ENCODE data around the gene METTL24.

METTL24 gene

GRCh38 chr6:110387986-110388385 is 29.8 kb upstream of the METTL24 start:
- peaks cover 8% of the 10 kb centered on the region for H3K9me3 Mint-ChIP-seq
- no peaks in the 10 kb centered on the region for H3K36me3 Mint-ChIP-seq (ENCODE audit: low read depth)
- TF ChIP-seq CTCF (IDR thresholded peaks at IDR 0.05): no peak
- H3K27ac Mint-ChIP-seq: no peak overlapping the region
- H3K4me3 Mint-ChIP-seq: no peak overlapping the region
- H3K4me1 Mint-ChIP-seq: peaks cover 34% of the 10 kb centered on the region
- H3K27me3 Mint-ChIP-seq (ENCODE audit: low read depth, poor library complexity): peaks cover 6% of the 10 kb centered on the region
- no peak for DNase-seq

GRCh38 chr6:110385458-110385863 is 27.3 kb upstream of the METTL24 start:
- Mint-ChIP-seq H3K4me3 (no peak overlapping the region), H3K27ac (no peak overlapping the region), H3K9me3 (peaks cover 32% of the 10 kb centered on the region), H3K36me3 (ENCODE audit: low read depth) (no peaks in the 10 kb centered on the region), H3K4me1 (peaks cover 29% of the 10 kb centered on the region), H3K27me3 (ENCODE audit: low read depth, poor library complexity) (peaks cover 4% of the 10 kb centered on the region)
- no peak for DNase-seq
- no peak for TF ChIP-seq CTCF (IDR thresholded peaks at IDR 0.05)

- Mint-ChIP-seq H3K36me3 (ENCODE audit: low read depth) (no peaks in the 10 kb centered on the region), H3K9me3 (peaks cover 36% of the 10 kb centered on the region), H3K4me1 (peaks cover 6% of the 10 kb centered on the region), H3K27ac (no peak overlapping the region), H3K4me3 (no peak overlapping the region), H3K27me3 (ENCODE audit: low read depth, poor library complexity) (peaks cover 6% of the 10 kb centered on the region)
- no peak for TF ChIP-seq CTCF (IDR thresholded peaks at IDR 0.05)
- DNase-seq: peak; percentile 47
Measured at GRCh38 chr6:110378552-110378951, 20.4 kb upstream of the METTL24 start.

- TF ChIP-seq CTCF (IDR thresholded peaks at IDR 0.05): no peak
- Mint-ChIP-seq H3K27ac (no peak overlapping the region), H3K9me3 (peaks cover 4% of the 10 kb centered on the region), H3K27me3 (ENCODE audit: low read depth, poor library complexity) (peaks cover 2% of the 10 kb centered on the region), H3K36me3 (ENCODE audit: low read depth) (no peaks in the 10 kb centered on the region), H3K4me1 (peaks cover 11% of the 10 kb centered on the region), H3K4me3 (no peak overlapping the region)
- DNase-seq: no peak
Measured at GRCh38 chr6:110369066-110369465, 10.9 kb upstream of the METTL24 start.

- no peak for TF ChIP-seq CTCF (IDR thresholded peaks at IDR 0.05)
- Mint-ChIP-seq H3K9me3 (peaks cover 4% of the 10 kb centered on the region), H3K36me3 (ENCODE audit: low read depth) (no peaks in the 10 kb centered on the region), H3K27me3 (ENCODE audit: low read depth, poor library complexity) (peaks cover 2% of the 10 kb centered on the region), H3K27ac (no peak overlapping the region), H3K4me3 (no peak overlapping the region), H3K4me1 (peaks cover 11% of the 10 kb centered on the region)
- no peak for DNase-seq
Measured at GRCh38 chr6:110368284-110368683, 10.1 kb upstream of the METTL24 start.

GRCh38 chr6:110367825-110368224 is 9.7 kb upstream of the METTL24 start:
- Mint-ChIP-seq H3K36me3 (ENCODE audit: low read depth) (no peaks in the 10 kb centered on the region), H3K27ac (no peak overlapping the region), H3K4me1 (peaks cover 11% of the 10 kb centered on the region), H3K4me3 (no peak overlapping the region), H3K9me3 (peaks cover 5% of the 10 kb centered on the region), H3K27me3 (ENCODE audit: low read depth, poor library complexity) (peaks cover 1% of the 10 kb centered on the region)
- TF ChIP-seq CTCF (IDR thresholded peaks at IDR 0.05): no peak
- no peak for DNase-seq
